ENCODE measurements around the gene KCNH3. TPM values are rescaled to one million over a fixed set of nuclear protein-coding genes. Genes with fewer than 3 reads are reported as not detected.

Gene KCNH3
- total RNA-seq, 1 experiment from 2014 or later, result 0.26 TPM

DNA sequence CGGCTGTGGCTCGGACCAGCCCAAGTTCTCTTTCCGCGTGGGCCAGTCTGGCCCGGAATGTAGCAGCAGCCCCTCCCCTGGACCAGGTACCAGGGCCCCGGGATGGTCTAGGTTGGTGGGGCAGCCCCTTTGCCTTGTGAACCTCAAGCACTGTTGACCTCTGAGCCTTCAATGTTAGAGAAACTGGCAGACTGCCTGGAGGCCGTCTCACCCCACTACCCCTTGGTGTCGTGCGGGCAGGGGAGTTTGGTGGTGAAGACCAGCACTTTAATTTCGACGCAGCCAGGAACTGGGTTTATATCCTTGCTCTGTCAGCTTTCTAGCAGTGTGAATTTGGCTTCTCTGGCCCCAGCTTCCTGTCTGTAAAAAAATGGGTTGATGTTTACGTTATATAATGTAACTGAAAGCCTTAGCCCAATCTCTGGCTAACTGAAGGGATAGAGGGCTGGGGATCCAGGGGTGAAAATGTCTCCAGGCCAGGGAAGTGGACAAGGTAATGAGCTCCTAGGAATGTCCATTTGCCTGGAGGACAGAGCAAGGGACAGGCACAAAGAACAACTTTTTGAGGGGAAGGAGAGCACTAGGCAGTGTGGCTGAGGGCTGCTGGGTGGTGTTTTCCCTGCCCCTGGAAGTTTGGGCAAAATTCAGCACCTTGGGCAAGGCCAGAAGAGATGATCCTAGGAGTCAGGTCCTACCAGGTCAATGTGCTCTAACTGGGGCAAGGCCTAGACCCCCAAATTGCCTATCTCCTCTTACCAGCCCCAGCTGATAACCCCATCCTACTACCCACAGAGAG is 17.8 kb downstream of the KCNH3 start:
- H2BK20ac ChIP-seq (ENCODE audit: low read depth, low read length, poor library complexity, severe bottlenecking), result no peak overlapping the region
- no CpG with 5 or more reads among the region's 12 CpGs for WGBS (ENCODE audit: extremely low coverage, insufficient read length, low lambda C conversion rate)

More for the DNA sequence above, 17.8 kb downstream of the KCNH3 start:
- TF ChIP-seq, protein P1, sequence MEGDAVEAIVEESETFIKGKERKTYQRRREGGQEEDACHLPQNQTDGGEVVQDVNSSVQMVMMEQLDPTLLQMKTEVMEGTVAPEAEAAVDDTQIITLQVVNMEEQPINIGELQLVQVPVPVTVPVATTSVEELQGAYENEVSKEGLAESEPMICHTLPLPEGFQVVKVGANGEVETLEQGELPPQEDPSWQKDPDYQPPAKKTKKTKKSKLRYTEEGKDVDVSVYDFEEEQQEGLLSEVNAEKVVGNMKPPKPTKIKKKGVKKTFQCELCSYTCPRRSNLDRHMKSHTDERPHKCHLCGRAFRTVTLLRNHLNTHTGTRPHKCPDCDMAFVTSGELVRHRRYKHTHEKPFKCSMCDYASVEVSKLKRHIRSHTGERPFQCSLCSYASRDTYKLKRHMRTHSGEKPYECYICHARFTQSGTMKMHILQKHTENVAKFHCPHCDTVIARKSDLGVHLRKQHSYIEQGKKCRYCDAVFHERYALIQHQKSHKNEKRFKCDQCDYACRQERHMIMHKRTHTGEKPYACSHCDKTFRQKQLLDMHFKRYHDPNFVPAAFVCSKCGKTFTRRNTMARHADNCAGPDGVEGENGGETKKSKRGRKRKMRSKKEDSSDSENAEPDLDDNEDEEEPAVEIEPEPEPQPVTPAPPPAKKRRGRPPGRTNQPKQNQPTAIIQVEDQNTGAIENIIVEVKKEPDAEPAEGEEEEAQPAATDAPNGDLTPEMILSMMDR (conservative IDR thresholded peaks at IDR 0.05), result no peak
- peak overlapping the region in 1 of 3 experiments; percentile 44; a peak in 1 of 7 replicates for H3K27ac Mint-ChIP-seq
- Histone ChIP-seq H3T11ph (ENCODE audit: low read length) (no peak overlapping the region), H2BK120ac (ENCODE audit: low read depth, low read length, poor library complexity, severe bottlenecking) (no peak overlapping the region), H3K4me2 (ENCODE audit: insufficient read depth, insufficient read length, low read length) (no peak overlapping the region), H2BK12ac (ENCODE audit: insufficient read length, low read depth, low read length) (no peak overlapping the region), H3K4me1 (ENCODE audit: insufficient read depth, low read length) (no peaks in the 10 kb centered on the region), H2AFZ (ENCODE audit: low read length) (no peak overlapping the region), H2BK15ac (ENCODE audit: low read depth, low read length) (no peak overlapping the region), H3K4ac (ENCODE audit: low read depth, low read length) (no peak overlapping the region), H3K79me2 (ENCODE audit: insufficient read depth, low read length) (no peaks in the 10 kb centered on the region), H3K18ac (ENCODE audit: insufficient read length, low read depth, low read length) (no peak overlapping the region), H3K9me3 (ENCODE audit: control insufficient read depth, low read depth, low read length) (no peaks in the 10 kb centered on the region), H3K27me3 (ENCODE audit: insufficient read depth, low read length) (no peaks in the 10 kb centered on the region), H3K14ac (ENCODE audit: insufficient read depth, low read length) (no peak overlapping the region; the same call in 1 of the 2 replicates), H4K91ac (ENCODE audit: insufficient read length, low read depth, low read length) (no peak overlapping the region), H3K23me2 (ENCODE audit: insufficient read length, low read depth, low read length, poor library complexity, severe bottlenecking) (no peaks in the 10 kb centered on the region), H4K8ac (replicated peaks; ENCODE audit: insufficient read length, low read depth, low read length) (no peak overlapping the region), H4K5ac (ENCODE audit: insufficient read length, low read depth, low read length) (no peak overlapping the region), H3K9ac (ENCODE audit: extremely low read depth, insufficient read length, low read length) (no peak overlapping the region), H2AK5ac (ENCODE audit: insufficient read length, low read length) (no peak overlapping the region), H4K20me1 (ENCODE audit: control insufficient read depth, insufficient read depth, insufficient read length) (no peaks in the 10 kb centered on the region), H3K23ac (ENCODE audit: insufficient read length, low read depth, low read length) (no peak overlapping the region), H3K27ac (ENCODE audit: insufficient read length, low read depth, low read length) (no peak overlapping the region), H3K56ac (ENCODE audit: insufficient read length, low read depth, low read length) (no peak overlapping the region), H3K79me1 (ENCODE audit: insufficient read depth, low read depth, low read length, poor library complexity, severe bottlenecking) (no peaks in the 10 kb centered on the region), H2BK5ac (ENCODE audit: insufficient read length, low read length) (no peak overlapping the region)
- H3K9me3 Mint-ChIP-seq, result no peaks in the 10 kb centered on the region; a peak in 1 of 5 replicates
- no peak overlapping the region for H3K4me3 Mint-ChIP-seq
- DNase-seq, result no peak
- peaks cover 14% of the 10 kb centered on the region for H3K27me3 Mint-ChIP-seq (ENCODE audit: low read depth)
- peaks cover 17 to 39% (median 37%) of the 10 kb centered on the region in 3 experiments; a peak in 6 of 7 replicates for H3K36me3 Mint-ChIP-seq (ENCODE audit: insufficient read depth in 1 of 3, low read depth in 3 of 3)
- H3K4me1 Mint-ChIP-seq, result no peaks in the 10 kb centered on the region

Data from H9 (cell line).